Neural progenitor cell (in vitro differentiated cells): ENCODE data around the gene PLXNB2.

Experiments used
- CTCF ChIP-seq: fragments of 200-600 bp; sonication (generic); IDR thresholded peaks from 2 replicates; pipeline ENCODE4 v1.5.1; 2017; ENCODE audit warnings: antibody characterized with exemption, mild to moderate bottlenecking
- EZH2 ChIP-seq: fragments of 200-600 bp; sonication (generic); IDR thresholded peaks from 2 replicates; pipeline ENCODE4 v1.6.1; 2017; ENCODE audit warnings: antibody characterized with exemption, mild to moderate bottlenecking, moderate library complexity
- EZH2phosphoT487 ChIP-seq: fragments of 200-600 bp; sonication (generic); IDR thresholded peaks from 2 replicates; pipeline ENCODE4 v1.6.1; 2017; ENCODE audit warnings: antibody characterized with exemption

DNA sequence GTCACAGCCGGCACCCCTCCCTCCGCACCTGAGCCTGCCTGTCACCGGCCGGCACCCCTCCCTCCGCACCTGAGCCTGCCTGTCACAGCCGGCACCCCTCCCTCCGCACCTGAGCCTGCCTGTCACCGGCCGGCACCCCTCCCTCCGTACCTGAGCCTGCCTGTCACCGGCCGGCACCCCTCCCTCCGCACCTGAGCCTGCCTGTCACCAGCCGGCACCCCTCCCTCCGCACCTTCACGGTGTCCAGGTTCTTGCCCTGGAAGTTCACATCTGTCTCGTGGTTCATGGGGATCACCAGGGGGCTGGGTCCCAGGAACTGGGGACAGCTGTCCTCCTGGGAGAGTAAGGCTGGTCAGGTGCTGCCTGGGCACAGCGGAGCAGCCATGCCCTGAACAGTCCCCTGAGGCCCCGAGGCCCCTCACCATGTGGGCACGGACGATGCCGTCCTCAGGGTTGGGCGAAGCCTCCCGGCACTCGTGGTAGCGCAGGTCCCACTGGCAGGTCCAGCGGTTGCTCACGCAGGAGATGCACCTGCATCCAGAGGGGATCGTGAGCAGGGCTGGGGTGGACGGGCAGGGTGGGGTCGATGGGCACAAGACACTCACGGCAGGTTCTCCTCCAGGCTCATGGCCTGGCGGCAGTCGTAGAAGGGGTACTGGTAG lies 21.7 kb downstream of the PLXNB2 start:
- TF ChIP-seq CTCF = no peak
- TF ChIP-seq EZH2phosphoT487 = no peak
- no peak for TF ChIP-seq EZH2
